Endothelial cell of umbilical vein (primary cell): Measurements from ENCODE around the gene AP2A2. TPM values are rescaled to one million over a fixed set of nuclear protein-coding genes. Genes with fewer than 3 reads are reported as not detected.

ENCODE experiments used
- BruUV-seq: library from RNA; stranded (reverse); fragments of 400-500 nt; replicated peaks from 2 replicates; lab custom pipeline; 2021; lab: Mats Ljungman, UMichigan
- CTCF ChIA-PET: fragments of 300-600, 350-600 bp; sonication (Branson Sonifier 250); formaldehyde crosslinking; loops from one replicate; lab custom pipeline; 2021; ENCODE audit warnings: antibody characterized with exemption, inconsistent platforms; lab: Charles Lee
- POLR2A ChIA-PET: fragments of 300-600, 350-600 bp; sonication (Branson Sonifier 250); formaldehyde crosslinking; loops from one replicate; lab custom pipeline; 2021; ENCODE audit warnings: antibody characterized with exemption, inconsistent platforms; lab: Charles Lee
- DNase-seq: peaks from one replicate; pipeline ENCODE4 v3.0.0-alpha.2; 2011; ENCODE audit warnings: low read depth, low spot score
- FAIRE-seq: peaks from 2 replicates; lab custom pipeline; 2011; peaks lifted over from hg19 to GRCh38; lab: Jason Lieb, UNC
- H2AFZ ChIP-seq: 2 replicates; pipeline ENCODE4 v1.6.0; 2012; ENCODE audit warnings: low read depth, low read length, control low read depth, inconsistent platforms
- H3K27ac ChIP-seq: 2 replicates; pipeline ENCODE4 v1.5.1; 2011; ENCODE audit warnings: low read depth, mild to moderate bottlenecking, control low read depth, low read length, moderate library complexity; ENCODE audit not compliant: insufficient read depth
- H3K27me3 ChIP-seq, 2 experiments: 2 replicates each; pipeline versions ENCODE4 v1.6.0 to v1.6.1; 2011; ENCODE audit warnings: low read length in 2 of 2, mixed read lengths in 1 of 2; ENCODE audit not compliant: control insufficient read depth in 2 of 2, insufficient read depth in 2 of 2
- H3K36me3 ChIP-seq, 2 experiments: 2 replicates in 1 of 2; 3 replicates in 1 of 2; pipeline ENCODE4 v1.5.1; 2011; ENCODE audit warnings: low read length in 2 of 2, mild to moderate bottlenecking in 1 of 2, moderate library complexity in 1 of 2; ENCODE audit not compliant: control insufficient read depth in 2 of 2, insufficient read depth in 2 of 2; ENCODE audit errors: extremely low read depth in 1 of 2
- H3K4me1 ChIP-seq: 3 replicates; pipeline ENCODE4 v1.5.1; 2011; ENCODE audit warnings: mild to moderate bottlenecking, low read length; ENCODE audit not compliant: control insufficient read depth, insufficient read depth; ENCODE audit errors: extremely low read depth
- H3K4me2 ChIP-seq: 2 replicates; pipeline ENCODE4 v1.6.1; 2011; ENCODE audit warnings: low read length, control low read depth, mixed read lengths; ENCODE audit not compliant: insufficient read depth
- H3K4me3 ChIP-seq, 3 experiments: fragments of 200-600 bp in 1 of 3; sonication (generic), shearing (Covaris generic) in 1 of 3; replicated peaks in 1 of 3; 2 replicates each; pipeline ENCODE4 v1.5.1; 2011 to 2016; ENCODE audit warnings: control low read depth in 3 of 3, low read length in 3 of 3, mild to moderate bottlenecking in 2 of 3, inconsistent platforms in 1 of 3, low read depth in 1 of 3, moderate library complexity in 1 of 3; ENCODE audit not compliant: insufficient read depth in 1 of 3
- H3K79me2 ChIP-seq: 2 replicates; pipeline ENCODE4 v1.6.0; 2012; ENCODE audit warnings: low read length, inconsistent platforms; ENCODE audit not compliant: control insufficient read depth, insufficient read depth
- H3K9ac ChIP-seq: replicated peaks from 2 replicates; pipeline ENCODE3; 2011; ENCODE audit warnings: low read length, control low read depth; ENCODE audit not compliant: insufficient read depth; ENCODE audit errors: extremely low read depth
- H3K9me1 ChIP-seq: replicated peaks from 3 replicates; pipeline ENCODE4 v1.6.0; 2011; ENCODE audit warnings: mild to moderate bottlenecking, low read length; ENCODE audit not compliant: control insufficient read depth, insufficient read depth; ENCODE audit errors: extremely low read depth
- H3K9me3 ChIP-seq: replicated peaks from 2 replicates; pipeline ENCODE4 v1.5.1; 2012; ENCODE audit warnings: low read length, inconsistent platforms; ENCODE audit not compliant: control insufficient read depth, insufficient read depth
- H4K20me1 ChIP-seq: replicated peaks from 2 replicates; pipeline ENCODE3; 2011; ENCODE audit warnings: mild to moderate bottlenecking, low read length; ENCODE audit not compliant: control insufficient read depth, insufficient read depth; ENCODE audit errors: extremely low read depth
- EZH2 ChIP-seq: IDR thresholded peaks from 2 replicates; pipeline ENCODE4 v1.6.1; 2012; ENCODE audit warnings: borderline replicate concordance, low read depth, mild to moderate bottlenecking, moderate library complexity, low read length, inconsistent platforms; ENCODE audit not compliant: severe bottlenecking
- FOS ChIP-seq: IDR thresholded peaks from 2 replicates; pipeline ENCODE4 v1.6.1; 2011; ENCODE audit warnings: mild to moderate bottlenecking, low read length, moderate library complexity, borderline replicate concordance; ENCODE audit not compliant: insufficient read depth
- JUN ChIP-seq: IDR thresholded peaks from 2 replicates; pipeline ENCODE4 v1.6.1; 2011; ENCODE audit warnings: borderline replicate concordance, low read depth; ENCODE audit not compliant: insufficient read length, insufficient read depth
- POLR2A ChIP-seq: IDR thresholded peaks from 2 replicates; pipeline ENCODE4 v1.6.1; 2012; ENCODE audit warnings: low read depth, mild to moderate bottlenecking, control low read depth, low read length
- POLR2AphosphoS5 ChIP-seq: IDR thresholded peaks from 2 replicates; pipeline ENCODE4 v1.6.1; 2012; ENCODE audit warnings: low read depth, mild to moderate bottlenecking, control low read depth, low read length, moderate library complexity; ENCODE audit not compliant: insufficient read depth
- dilution Hi-C: fragments of 300-500 bp; cut with MboI; formaldehyde crosslinking; loops from one replicate; pipeline ENCODE4 v1.15.0; 2019; ENCODE audit warnings: low sequenced_read_pairs; ENCODE audit not compliant: extremely low pct_ligation_motif_present
- intact Hi-C: fragments of 100-400 bp; cut with micrococcal nuclease; formaldehyde crosslinking; loops from one replicate; pipeline ENCODE4 v1.10.0; 2022
- polyA plus RNA-seq, 4 experiments: library from polyadenylated mRNA; depleted of rRNA in 3 of 4; stranded (reverse) in 3 of 4; unstranded in 1 of 4; fragments of >200 nt; gene quantifications; 2 replicates each; pipeline versions ENCODE4 v1.2.1 to v1.2.3, GENCODE V29; 2011 to 2012; ENCODE audit warnings: missing spikeins in 1 of 4
- total RNA-seq: library from RNA; stranded (reverse); gene quantifications from 2 replicates; pipeline ENCODE4 v1.2.3, GENCODE V29; 2021
- TF ChIP-seq, protein P1 (sequence below), 2 donors: IDR thresholded peaks; 1 replicate in 1 of 2; 2 replicates in 1 of 2; pipeline ENCODE4 v1.5.1; 2011; ENCODE audit warnings: low read length in 2 of 2, mild to moderate bottlenecking in 2 of 2, moderate library complexity in 2 of 2, control low read depth in 1 of 2, inconsistent platforms in 1 of 2, low read depth in 1 of 2; ENCODE audit not compliant: insufficient read depth in 1 of 2; ENCODE audit errors: extremely low read depth in 1 of 2

Gene AP2A2
- total and polyA plus RNA-seq, 2 donors (not counting 3 experiments of a cell fraction or from before 2014, with no cell fraction given): 89.5 to 92.6 TPM

DNA sequence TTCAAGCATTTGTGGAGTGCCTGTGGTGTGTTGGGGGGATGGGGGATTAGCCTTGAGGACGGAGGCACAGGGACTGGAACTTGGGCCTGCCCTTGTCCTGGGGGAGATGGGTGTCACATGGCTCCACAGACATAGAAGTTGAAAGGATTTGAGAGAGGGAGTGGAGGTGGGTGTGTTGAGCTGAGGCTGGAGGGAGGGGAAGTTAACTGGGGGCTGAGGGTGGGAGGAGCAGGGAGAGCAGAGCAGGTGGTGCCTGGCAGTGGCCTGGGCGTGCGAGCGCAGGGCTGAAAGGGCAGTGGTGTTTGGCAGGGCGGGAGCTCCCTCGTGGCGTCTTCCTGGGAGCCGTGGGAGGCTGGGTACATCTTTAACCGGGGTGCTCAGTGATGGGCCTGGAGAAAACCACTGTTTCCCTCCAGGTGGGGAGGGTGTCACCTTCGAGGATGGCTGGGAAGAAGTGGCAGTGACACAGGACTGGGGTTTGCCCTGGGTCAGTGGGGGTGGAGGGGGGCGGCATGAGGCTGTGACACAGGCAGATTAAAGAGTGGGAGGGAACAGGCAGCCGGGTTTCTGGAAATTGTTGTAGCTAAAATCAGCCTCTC is 45.5 kb downstream of the AP2A2 start:
- Histone ChIP-seq H3K9ac (no peak overlapping the region), H3K4me3 (no peak overlapping the region), H3K9me1 (no peaks in the 10 kb centered on the region), H3K27ac (no peak overlapping the region), H3K4me1 (no peaks in the 10 kb centered on the region), H3K79me2 (peaks cover 4% of the 10 kb centered on the region), H3K36me3 (peaks cover 0 to 33% of the 10 kb centered on the region in 2 experiments), H2AFZ (no peak overlapping the region), H3K27me3 (no peaks in the 10 kb centered on the region), H4K20me1 (no peaks in the 10 kb centered on the region), H3K4me2 (no peak overlapping the region), H3K9me3 (no peaks in the 10 kb centered on the region)
- no TSS peak for BruUV-seq
- no peak for DNase-seq
- intact Hi-C loops: no loop called here
- dilution Hi-C loops: no loop called here
- POLR2A ChIA-PET: no interaction called here
- CTCF ChIA-PET: no interaction called here
- FAIRE-seq: no peak
- no peak for TF ChIP-seq POLR2A
- TF ChIP-seq, protein P1, sequence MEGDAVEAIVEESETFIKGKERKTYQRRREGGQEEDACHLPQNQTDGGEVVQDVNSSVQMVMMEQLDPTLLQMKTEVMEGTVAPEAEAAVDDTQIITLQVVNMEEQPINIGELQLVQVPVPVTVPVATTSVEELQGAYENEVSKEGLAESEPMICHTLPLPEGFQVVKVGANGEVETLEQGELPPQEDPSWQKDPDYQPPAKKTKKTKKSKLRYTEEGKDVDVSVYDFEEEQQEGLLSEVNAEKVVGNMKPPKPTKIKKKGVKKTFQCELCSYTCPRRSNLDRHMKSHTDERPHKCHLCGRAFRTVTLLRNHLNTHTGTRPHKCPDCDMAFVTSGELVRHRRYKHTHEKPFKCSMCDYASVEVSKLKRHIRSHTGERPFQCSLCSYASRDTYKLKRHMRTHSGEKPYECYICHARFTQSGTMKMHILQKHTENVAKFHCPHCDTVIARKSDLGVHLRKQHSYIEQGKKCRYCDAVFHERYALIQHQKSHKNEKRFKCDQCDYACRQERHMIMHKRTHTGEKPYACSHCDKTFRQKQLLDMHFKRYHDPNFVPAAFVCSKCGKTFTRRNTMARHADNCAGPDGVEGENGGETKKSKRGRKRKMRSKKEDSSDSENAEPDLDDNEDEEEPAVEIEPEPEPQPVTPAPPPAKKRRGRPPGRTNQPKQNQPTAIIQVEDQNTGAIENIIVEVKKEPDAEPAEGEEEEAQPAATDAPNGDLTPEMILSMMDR (IDR thresholded peaks at IDR 0.05; ENCODE audit: extremely low read depth in 1 of 2, insufficient read depth in 1 of 2, low read depth in 1 of 2, low read length in 2 of 2): no peak
- TF ChIP-seq JUN: no peak
- no peak for TF ChIP-seq EZH2
- no peak for TF ChIP-seq FOS
- no peak for TF ChIP-seq POLR2AphosphoS5
